DMS 273 treated with DMSO at 0.1 percent for 48 hours (cell line): ENCODE results near the gene BCAS3.
"Not testable (repeated sequence)": the region's sequence is repeated elsewhere in the genome, so short reads cannot be mapped to it uniquely, and the experiment has no call there.

ENCODE experiments used
- DNase-seq: peaks from one replicate; lab custom pipeline; 2025; lab: John Stamatoyannopoulos, UW

BCAS3 gene

DNA sequence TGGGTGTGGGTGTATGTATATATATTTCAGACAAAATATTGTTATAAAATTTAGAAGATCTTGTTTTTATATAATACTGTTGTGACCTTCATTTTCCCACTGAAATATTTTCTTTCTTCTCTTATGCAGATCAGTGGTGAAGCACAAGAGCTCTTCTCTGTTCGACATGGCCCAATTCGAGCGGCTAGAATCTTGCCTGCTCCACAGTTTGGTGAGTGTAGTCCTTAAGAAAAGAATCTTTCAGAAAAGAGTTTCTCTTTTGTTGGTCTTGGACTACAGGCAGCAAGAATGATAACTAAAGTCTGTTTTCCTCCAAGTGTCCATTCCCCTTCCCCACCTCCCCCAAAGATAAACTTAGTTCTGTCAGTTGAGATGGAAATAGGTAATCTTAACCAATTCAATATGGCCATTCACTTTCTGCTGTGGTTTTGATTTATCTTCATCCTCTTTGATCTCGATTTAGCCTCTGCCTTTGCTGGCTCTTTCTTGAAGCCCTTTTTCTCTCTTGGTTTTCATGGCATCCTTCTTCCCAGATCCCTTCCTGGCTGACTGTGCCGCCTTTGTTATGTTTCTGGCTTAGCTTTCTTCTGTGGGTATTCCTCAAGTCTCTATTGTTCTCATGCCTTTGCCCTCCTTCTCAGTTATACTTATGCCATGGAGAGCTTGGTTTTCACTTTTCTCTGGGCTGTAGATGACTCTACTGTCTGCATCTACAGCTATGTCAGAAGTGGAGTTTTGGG, 69.6 kb downstream of the BCAS3 start:
- no peak for DNase-seq

- no peak for DNase-seq
Observed at GRCh38 chr17:60748204-60748603, 70.6 kb downstream of the BCAS3 start.

DNA sequence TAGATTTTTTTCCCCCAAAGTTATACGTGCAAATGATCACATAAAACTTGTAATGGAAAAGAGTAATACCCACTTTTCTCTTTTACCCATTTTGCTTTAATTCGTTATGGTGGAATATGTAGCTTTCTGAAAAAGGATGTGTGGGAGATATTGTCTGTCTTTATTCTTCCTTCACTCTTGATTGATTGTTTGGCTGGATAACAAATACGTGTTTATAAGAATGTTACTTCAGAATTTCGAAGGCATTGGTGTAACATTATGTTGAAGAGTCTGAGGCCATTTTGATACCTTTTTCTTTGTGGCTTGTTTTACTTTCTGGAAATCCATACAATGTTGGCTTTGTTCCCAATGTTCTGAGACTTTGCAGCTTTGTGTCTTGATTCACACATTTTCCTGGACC, 71.4 kb downstream of the BCAS3 start:
- DNase-seq = no peak

- DNase-seq = no peak
Observed at GRCh38 chr17:60749708-60750107, 72.1 kb downstream of the BCAS3 start.

DNA sequence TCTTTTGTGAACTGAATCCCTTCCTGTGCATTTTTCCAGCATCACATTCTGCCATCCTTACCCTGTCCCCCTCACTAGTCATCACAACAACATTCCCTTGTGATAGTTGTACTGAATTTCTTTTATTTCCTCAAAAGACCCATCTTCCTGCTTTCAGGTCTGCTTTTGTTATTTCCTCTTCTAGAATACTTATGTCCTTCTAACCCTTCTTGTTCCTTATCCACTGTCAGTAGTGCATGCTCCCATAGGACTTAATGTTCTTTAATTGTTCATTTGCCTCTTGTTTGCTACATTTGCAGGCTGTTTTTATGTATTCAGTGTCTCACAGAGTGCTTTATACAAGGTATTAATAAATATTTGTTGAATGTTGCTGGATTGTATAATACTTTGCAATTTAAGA, 73.0 kb downstream of the BCAS3 start:
- DNase-seq = no peak

DNA sequence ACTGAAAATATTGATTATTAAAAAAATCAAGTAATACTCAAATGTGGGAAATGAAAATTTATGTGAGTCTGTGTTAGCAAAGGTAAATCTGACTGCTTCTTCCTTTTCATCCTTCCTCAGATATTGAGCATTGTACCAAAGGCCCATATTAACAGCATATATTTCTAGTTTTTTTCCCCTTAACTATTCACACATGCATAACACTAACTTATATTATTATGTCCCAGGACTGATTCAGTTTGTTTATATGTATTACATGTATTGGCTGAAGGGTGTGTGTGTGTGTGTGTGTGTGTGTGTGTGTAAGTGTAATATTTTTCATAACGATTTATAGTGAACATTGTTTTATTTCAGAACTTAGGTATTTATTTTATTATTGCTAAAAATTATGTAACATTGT, 74.2 kb downstream of the BCAS3 start:
- no peak for DNase-seq

DNA sequence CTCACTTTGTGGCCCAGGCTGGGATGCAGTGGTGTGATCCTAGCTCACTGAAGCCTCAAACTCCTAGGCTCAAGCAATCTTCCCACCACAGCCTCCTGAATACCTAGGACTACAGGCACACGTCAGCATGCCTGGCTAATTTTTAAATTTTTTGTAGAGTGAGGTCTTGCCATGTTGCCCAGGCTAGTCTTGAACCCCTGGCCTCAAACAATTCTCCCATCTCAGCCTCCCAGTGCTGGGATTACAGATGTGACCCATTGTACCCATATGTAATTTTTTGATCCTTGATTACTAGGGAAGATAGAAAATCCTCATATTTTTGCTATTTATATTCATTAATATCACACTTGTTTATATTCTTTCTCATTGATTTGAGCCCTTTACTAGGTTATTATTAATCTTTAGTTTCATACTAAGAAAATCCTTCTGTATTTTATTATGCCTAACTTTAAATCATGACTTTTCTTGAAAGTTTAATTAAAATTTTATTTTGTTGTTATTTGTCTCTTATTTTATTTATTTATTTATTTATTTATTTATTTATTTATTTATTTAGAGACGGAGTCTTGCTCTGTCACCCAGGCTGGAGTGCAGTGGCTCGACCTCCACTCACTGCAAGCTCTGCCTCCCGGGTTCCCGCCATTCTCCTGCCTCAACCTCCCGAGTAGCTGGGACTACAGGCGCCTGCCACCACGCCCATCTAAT, 75.4 kb downstream of the BCAS3 start:
- no peak for DNase-seq

GRCh38 chr17:60754057-60754604, 76.5 kb downstream of the BCAS3 start:
- no peak for DNase-seq

DNA sequence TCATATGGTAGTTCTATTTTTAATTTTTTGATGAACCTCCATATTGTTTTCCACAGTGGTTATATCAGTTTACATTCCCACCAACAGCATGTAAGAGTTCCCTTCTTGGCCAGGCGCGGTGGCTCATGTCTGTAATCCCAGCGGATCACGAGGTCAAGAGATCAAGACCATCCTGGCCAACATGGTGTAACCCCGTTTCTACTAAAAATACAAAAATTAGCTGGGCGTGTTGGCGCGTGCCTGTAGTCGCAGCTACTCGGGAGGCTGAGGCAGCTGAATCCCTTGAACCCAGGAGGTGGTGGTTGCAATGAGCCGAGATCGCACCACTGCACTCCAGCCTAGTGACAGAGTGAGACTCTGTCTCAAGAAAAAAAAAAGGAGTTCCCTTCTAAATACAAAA, 79.1 kb downstream of the BCAS3 start:
- DNase-seq = not testable (repeated sequence)

GRCh38 chr17:60757437-60757836, 79.8 kb downstream of the BCAS3 start:
- DNase-seq = no peak

DNA sequence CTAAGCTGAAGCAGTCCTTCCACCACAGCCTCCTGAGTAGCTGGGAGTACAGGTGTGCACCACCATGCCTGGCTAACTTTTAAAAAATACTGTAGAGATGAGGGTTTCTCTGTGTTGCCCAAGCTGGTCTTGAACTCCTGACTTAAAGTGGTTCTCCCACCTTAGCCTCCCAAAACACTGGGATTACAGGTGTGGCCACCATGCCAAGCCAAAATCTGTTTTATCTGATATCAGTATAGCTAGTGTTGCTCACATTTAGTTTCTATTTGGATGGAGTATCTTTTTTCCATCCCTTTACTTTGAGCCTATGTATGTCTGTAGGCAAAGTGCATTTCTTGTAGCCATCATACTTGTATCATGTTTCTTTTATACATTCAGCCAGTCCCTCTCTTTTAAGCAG, 82.1 kb downstream of the BCAS3 start:
- DNase-seq = no peak

GRCh38 chr17:60761301-60761700, 83.7 kb downstream of the BCAS3 start:
- not testable (repeated sequence) for DNase-seq

- no peak for DNase-seq
Observed at GRCh38 chr17:60766778-60767190, 89.1 kb downstream of the BCAS3 start.

- no peak for DNase-seq
Observed at GRCh38 chr17:60767744-60768308, 90.2 kb downstream of the BCAS3 start.

DNA sequence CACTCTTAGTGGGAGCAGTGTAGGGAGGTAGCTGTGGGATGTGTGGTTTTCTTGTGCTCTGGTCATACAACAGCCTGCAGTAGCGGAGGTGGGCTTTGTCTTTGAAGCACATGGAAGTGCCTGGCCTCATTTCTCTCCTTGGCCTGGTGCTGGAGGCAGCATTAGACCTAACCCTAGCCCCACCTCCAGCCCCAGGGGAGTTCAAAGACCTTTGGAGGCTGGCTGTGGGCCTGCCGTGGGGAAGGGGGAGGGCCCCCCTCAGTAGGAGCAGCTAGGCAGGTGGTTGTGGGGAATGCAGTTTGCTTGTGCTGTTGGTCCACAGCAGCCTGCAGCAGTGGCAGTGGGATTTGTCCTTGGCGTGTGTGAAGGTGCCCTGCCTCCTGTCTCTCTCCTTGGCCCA, 91.7 kb downstream of the BCAS3 start:
- no peak for DNase-seq

GRCh38 chr17:60770946-60771422, 93.3 kb downstream of the BCAS3 start:
- DNase-seq = no peak

DNA sequence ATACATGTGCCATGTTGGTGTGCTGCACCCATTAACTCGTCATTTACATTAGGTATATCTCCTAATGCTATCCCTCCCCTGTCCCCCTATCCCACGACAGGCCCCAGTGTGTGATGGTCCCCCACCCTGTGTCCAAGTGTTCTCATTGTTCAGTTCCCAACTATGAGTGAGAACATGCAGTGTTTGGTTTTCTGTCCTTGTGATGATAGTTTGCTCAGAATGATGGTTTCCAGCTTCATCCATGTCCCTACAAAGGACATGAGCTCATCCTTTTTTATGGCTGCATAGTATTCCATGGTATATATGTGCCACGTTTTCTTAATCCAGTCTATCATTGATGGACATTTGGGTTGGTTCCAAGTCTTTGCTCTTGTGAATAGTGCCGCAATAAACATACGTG, 94.0 kb downstream of the BCAS3 start:
- not testable (repeated sequence) for DNase-seq

DNA sequence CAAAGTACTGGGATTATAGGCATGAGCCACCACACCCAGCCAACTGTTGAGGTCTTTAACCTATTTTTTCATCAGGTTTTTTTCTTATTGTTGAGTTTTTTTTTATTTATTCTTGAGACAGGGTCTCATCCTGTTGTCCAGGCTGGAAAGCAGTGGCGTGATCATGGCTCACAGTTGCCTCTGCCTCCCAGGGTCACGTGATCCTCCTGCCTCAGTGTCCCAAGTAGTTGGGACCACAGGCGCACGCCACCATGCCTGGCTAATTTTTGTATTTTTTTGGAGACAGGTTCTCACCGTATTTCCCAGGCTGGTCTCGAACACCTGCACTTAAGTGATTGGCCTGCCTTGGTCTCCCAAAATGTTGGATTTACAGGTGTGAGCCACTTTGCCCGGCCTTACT, 95.9 kb downstream of the BCAS3 start:
- no peak for DNase-seq

DNA sequence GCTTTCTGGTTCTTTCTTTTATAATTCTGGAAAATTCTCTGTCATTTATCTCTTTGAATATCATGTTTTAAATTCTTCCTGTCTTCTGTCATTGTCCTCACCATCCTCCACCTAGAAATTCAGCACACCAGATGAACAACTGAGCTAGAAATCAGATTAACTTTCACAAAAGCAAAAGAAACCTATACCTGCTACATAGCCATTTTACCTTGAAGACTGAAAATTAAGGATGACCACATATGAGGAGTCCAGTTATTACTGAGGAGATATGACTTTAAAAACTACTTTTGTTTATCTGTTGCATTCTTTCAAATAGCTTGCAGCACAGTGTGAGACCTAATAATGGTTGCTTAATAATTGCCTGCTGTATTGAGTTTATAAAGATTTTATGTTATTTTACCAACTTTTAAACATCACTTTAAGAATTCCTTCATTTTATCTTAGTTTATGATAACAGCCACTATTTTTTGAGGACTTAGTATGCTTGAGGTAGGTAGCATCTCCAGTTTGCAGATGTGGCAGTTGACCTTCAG, 104.3 kb downstream of the BCAS3 start:
- no peak for DNase-seq

DNA sequence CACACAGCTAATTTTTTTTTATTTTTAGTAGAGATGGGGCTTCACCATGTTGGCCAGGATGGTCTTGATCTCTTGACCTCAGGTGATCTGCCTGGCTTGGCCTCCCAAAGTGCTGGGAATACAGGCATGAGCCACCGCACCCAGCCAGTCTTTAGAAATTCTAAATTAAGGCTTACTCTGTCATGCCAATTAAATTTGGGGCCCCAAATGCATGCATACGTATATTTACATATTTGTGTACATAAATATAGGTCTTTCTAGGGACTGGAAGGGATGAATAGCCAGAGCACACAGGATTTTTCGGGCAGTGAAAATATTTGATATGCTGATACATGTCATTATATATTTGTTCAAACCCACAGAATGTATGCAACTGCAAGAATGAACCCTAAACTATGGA, 105.1 kb downstream of the BCAS3 start:
- no peak for DNase-seq

DNA sequence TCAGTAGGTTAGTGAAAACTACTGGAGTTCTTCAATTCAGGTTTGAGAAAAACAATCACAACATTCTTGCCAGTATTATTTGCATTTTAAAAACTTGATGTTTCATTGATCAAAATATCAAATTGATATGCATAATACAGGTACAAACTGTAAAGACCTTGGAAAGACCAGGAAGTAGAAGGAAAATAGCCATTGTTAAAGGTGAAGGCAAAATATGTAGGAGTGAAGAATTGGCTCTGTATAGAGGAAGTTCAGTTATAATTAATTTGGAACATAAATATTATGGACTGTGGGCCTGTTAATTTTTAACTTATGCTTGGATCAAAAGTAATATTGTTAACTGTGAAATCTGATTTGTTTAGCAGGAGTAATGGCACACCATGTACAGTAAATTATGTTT, 112.6 kb downstream of the BCAS3 start:
- DNase-seq = no peak

DNA sequence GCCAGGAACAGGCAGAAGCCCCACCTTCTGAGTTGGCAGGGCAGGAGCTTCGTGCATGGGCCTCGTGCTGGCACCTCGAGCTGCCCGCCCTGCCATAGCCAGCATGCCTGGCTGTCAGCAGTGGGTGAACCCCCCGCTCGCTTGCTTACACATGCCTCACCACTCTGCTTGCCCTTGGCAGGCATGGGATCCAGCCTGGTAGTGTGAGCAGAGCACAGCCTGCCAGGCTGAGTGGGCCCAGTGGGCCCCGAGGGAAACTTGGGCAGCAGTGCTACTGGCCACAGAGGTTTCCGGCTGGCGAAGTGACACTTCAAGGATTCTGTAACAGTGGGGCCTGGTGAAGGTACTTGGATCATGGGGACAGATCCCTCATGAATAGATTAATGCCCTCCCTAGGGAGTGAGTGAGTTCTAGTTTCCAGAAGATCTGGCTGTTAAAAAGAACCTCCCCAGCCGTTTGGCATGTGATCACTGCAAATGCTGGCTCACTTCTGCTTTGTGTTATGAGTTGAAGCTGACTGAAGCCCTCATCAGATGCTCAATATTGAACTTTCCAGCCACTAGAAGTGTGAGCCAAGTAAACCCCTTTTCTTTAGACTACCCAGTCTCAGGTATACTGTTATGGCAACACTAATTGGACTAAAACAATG, 114.7 kb downstream of the BCAS3 start:
- DNase-seq = no peak
